OCI-LY3 (cell line): ENCODE data around the gene TAPT1.

Experiments
- CTCF ChIP-seq: fragments of 200-600, 300-600 bp; sonication (generic); IDR thresholded peaks from 2 replicates; pipeline ENCODE4 v1.5.1; 2014; ENCODE audit warnings: antibody characterized with exemption, low read length, low read depth
- EZH2phosphoT487 ChIP-seq: fragments of 200-600 bp; shearing (Covaris generic); IDR thresholded peaks from 2 replicates; pipeline ENCODE4 v1.6.1; 2018; ENCODE audit warnings: antibody characterized with exemption, mixed run types, low read depth

- TF ChIP-seq EZH2phosphoT487, result no peak
- no peak for TF ChIP-seq CTCF
Observed at GRCh38 chr4:16259241-16259888, 33.1 kb upstream of the TAPT1 start.
